Dermis microvascular lymphatic vessel endothelial cell (primary cell): ENCODE measurements around the gene DEFB125. TPM values are rescaled to one million over a fixed set of nuclear protein-coding genes. Genes with fewer than 3 reads are reported as not detected.
"Not testable (repeated sequence)": the region's sequence is repeated elsewhere in the genome, so short reads cannot be mapped to it uniquely, and the experiment has no call there.

Experiments used
- DNase-seq, 2 donors: peaks; one replicate each; pipeline versions ENCODE4 v3.0.0 to v3.0.0-alpha.2; 2010; ENCODE audit warnings: low read depth in 2 of 2
- total RNA-seq: library from RNA; depleted of rRNA; stranded (reverse); fragments of >200 nt; gene quantifications from 2 replicates; pipeline ENCODE4 v1.2.1, GENCODE V29; 2014

The DEFB125 gene
- total RNA-seq, result not detected in 2 replicates

DNA sequence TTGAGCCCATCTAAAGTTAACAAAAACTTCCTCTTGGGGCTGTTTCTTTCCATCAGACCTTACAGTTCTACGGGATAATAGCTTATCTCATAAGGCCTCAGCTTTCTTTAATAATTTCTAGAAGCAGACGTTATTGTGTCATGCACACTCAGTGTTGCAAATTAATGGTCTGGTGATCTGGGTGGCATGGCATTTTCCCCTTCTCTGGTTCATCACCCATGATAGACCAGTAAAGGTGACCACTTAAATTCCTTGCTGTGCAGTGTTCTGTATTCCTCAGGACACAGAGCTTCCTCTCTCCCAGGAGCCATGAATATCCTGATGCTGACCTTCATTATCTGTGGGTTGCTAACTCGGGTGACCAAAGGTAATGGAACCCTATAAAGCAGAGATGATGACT lies at the start of gene DEFB125:
DEFB125 (plus strand) TSS at position 272 of the 400 bp plus-strand sequence; CDS start at position 310, 38 bp downstream.
- no peak for DNase-seq

GRCh38 chr20:60035-60918 lies 27.2 kb upstream of the DEFB125 start:
- no peak for DNase-seq

DNA sequence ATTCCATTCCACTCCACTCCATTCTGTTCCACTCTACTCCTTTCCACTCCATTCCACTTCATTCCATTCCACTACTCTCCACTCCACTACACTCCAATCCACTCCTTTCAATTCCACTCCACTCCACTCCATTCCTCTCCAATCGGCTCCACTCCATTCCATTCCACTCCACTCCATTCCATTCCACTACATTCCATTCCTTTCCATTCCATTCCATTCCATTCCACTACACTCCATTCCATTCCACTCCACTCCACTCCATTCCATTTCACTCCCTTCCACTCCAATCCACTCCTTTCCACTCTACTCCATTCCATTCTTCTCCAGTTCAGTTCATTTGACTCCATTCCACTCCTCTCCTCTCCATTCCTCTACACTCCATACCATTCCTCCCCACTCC lies 26.2 kb upstream of the DEFB125 start:
- no peak for DNase-seq

- DNase-seq, result no peak
These were observed 25.7 kb upstream of the DEFB125 start for GRCh38 chr20:61757-62156.

- DNase-seq, result no peak
These were observed 25.0 kb upstream of the DEFB125 start for GRCh38 chr20:62487-62886.

DNA sequence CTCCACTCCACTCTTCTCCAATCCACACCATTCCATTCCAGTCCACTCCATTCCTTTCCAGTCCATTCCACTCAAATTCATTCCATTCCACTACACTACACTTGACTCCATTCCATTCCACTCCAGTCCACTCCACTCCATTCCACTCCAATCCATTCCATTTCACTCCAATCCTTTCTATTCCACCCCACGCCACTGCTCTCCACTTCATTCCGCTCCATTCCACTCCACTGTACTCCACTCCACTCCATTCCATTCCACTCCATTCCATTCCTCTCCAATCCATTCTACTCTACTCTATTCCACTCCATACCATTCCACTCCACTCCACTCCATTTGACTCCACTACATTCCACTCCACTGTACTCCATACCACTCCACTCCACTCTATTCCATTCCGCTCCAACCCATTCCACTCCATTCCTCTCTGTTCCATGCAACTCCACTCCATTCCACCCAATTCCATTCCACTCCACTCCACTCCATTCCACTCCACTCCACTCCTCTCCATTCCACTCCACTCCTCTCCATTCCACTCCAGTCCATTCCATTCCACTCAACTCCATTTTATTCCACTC lies 23.4 kb upstream of the DEFB125 start:
- DNase-seq, result no peak

DNA sequence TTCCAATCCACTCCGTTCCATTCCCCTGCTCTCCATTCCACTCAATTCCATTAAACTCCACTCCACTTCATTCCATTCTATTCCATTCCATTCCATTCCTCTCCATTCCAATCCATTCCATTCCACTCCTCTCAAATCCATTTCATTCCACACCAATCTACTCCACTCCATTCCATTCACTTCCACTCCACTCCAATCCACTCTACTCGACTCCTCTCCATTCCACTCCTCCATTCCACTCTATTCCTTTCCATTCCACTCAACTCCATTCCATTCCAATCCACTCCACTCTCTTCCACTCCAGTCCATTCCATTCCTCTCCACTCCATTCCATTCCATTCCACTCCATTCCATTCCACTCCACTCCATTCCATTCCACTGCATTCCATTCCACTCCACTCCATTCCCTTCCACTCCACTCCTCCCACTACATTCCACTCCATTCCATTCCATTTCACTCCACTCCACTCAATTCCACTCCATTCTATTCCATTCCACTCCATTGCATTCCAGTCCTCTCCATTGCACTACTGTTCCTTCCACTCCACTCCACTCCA lies 22.6 kb upstream of the DEFB125 start:
- no peak for DNase-seq

DNA sequence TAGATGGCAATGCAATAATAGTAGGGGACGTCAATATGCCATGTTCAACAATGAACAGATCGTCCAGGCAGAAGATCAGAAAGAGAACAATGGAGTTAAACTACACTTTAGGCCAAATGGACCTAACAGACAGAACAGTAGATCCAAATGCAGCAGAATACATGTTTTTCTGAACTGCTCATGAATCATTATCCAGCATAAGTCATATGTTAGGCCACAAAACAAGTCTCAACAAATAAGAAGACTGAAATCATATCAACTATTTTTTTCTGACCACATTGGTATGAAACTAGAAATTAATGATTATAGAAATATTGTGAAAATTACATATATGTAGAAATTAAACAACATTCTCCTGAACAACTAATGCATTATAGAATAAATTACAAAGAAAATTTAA lies 10.2 kb upstream of the DEFB125 start:
- DNase-seq, result no peak

DNA sequence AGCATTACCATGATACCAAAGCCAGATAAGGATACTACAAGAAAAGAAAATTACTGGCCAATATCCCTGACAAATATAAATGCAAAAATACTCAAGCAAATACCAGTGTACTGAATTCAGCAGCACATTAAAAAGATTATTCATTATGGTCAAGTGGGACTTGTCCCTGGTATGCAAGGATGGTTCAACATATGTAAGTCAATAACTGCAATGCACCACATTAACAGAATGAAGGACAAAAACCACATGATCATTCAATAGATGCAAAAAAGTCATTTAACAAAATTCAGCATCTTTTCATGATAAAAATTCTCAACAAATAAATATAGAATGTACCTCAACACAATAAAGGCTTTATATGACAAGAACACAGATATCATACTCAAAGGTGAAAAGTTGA lies 9.1 kb upstream of the DEFB125 start:
- no peak for DNase-seq

- no peak for DNase-seq
These were observed 7.9 kb upstream of the DEFB125 start for GRCh38 chr20:79565-79964.

- no peak for DNase-seq
These were observed 3.2 kb downstream of the DEFB125 start for GRCh38 chr20:90651-91050.

DNA sequence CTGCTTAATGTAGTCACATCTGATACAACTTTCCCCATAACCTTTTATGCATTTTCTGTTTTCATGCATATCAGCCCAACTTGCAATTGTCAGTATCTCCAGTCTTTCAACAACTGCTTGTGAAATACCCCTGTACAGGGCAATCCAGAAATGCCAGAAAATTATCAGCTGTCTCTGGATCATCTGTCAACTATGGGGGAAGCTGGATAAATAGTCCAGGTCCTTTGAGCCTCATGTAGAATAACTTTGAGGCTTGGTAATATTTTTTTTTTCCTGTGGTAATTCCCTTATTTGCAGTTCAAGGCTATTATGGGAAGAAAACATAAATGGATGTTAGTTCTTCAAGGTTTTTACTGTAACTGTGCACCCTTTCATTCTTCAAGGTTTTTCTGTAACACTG lies 6.2 kb downstream of the DEFB125 start:
- no peak for DNase-seq

DNA sequence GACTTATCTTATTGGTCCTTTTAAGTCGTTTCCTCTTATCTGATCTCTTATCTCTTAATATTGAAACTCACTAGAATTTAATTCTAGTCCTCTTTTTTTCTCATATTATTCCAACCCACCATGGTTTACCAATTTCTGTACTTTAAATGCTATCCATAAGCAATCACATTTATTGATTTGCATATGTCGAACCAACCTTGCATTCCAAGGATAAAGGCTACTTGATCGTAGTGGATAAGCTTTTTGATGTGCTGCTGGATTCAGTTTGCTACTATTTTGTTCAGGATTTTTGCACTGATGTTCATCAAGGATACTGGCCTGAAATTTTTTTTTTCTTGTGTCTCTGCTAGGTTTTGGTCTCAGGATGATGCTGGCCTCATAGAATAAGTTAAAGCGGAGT lies 7.7 kb downstream of the DEFB125 start:
- DNase-seq, result no peak

GRCh38 chr20:97691-98090 lies 10.2 kb downstream of the DEFB125 start:
- not testable (repeated sequence) for DNase-seq

DNA sequence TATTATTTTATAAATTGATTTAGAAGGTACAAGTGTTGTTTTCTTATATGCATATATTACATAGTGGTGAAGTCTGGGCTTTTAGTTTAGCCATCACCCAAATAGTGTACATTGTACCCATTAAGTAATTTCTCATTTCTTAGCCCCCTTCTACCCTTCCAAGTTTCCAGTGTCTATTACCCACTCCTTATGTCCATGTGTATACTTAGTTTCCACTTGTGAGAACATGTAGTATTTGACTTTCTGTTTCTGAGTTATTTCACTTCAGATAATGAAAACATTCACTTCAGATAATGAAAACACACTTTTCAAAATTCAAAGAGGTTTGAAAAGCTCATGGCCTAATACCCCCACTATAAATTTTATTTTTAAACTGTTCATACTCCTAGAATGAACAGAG lies 14.5 kb downstream of the DEFB125 start:
- no peak for DNase-seq

- DNase-seq, result no peak
These were observed 16.0 kb downstream of the DEFB125 start for GRCh38 chr20:103456-103855.

DNA sequence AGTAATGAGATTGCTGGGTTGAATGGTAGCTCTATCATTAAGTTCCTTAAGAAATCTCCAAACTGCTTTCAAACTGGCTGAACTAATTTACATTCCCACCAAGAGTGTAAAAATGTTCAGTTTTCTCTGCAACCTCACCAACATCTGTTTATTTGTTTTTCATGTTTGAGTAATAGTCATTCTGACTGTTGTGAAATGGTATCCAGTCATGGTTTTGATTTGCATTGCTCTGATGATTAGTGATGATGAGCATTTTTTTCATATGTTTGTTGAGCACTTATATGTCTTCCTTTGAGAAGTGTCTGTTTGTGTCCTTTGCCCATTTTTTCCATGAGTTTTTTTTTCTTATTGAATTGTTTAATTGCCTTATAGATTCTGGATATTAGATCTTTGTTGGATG lies 24.9 kb downstream of the DEFB125 start:
- no peak for DNase-seq

DNA sequence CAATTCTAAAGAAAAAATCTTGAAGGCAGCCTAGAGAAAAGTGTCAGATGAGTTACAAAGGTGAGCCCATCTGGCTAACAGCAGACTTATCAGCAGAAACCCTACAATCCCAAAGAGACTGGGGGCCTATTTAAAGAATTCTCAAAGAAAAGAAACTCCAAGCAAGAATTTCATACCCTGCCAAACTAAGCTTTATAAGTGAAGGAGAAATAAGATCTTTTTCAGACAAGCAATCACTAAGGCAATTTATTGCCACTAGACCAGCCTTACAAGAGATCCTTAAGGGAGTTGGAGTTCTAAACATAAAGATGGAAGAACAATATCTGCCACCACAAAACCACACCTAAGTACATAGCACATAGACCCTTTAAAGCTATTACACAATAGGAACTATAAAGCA lies 30.0 kb downstream of the DEFB125 start:
- DNase-seq, result no peak

- DNase-seq, result not testable (repeated sequence)
These were observed 42.4 kb downstream of the DEFB125 start for GRCh38 chr20:129786-130323.

DNA sequence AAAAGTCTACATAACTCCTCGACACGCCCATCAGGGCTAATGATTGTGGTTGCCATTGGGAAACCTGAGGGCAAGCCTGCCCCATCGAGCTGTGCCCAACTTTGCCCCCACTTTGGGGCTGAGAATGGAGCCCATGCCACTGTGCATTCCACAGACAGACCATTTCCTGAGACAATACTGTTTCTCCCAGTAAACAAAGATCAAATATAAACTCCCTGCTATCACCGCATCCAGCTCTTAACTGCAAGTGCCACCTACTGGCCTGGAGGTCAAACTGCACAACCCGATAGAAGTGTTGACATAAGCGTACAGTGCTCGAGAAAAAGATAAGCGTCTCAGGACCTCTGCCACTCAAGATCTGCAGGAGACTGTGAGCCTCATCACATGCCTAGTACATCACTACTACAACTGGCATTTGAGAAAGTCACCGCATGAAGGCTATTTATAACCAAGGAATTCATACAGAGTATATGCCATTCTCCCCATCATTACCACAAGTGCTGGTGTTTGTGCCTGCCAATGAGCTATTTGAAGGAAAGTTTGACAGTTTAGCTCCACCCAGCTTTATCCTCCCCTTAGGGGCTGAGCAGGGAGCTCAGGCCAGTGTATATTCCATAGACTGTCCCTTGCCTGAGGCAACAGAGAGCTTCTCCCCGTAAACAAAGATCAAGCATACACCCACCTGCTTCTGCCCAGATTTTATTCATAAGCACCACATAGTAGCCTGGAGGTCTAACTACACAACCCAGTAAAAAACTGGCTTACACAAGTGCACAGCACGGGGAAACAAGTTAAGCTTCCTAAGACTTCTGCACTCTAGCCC lies 50.4 kb downstream of the DEFB125 start:
- peak in 1 of 2 donors; percentile 1 for DNase-seq

DNA sequence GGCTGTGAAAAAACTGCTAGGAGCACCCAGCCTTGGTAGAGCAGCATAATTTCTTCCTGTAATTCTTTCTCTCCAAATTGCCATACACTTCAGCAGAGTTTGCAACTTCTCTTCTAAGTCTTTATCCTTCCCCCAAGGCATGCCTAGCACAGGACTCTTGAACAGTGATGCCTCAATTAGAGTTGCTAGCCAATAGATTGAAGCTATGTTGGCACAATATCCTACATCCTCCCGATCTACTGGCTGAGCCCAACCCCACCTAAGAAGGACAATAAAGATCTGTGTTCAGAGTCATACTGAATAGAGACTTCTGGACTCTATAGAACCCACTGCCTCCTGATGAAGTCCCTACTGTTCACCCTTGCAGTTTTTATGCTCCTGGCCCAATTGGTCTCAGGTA lies 54.8 kb downstream of the DEFB125 start, which contains the start of gene DEFB126:
DEFB126 (plus strand) TSS at position 301 of the 400 bp plus-strand sequence; CDS start at position 340, 39 bp downstream.
- no peak for DNase-seq
